WTC11 (cell line): ENCODE data around the gene ELMO3. TPM values are rescaled to one million over a fixed set of nuclear protein-coding genes. Genes with fewer than 3 reads are reported as not detected.

Experiments used
- ATAC-seq: fragments of 200-7000 bp; cut with Tn5 transposase; 2 replicates; pipeline ENCODE4 v1.10.0; 2021; ENCODE audit warnings: mild to moderate bottlenecking, moderate library complexity
- CTCF ChIA-PET: fragments of 300-600 bp; sonication (Branson Sonifier 250); formaldehyde crosslinking; loops from one replicate; lab custom pipeline; 2021; ENCODE audit warnings: antibody characterized with exemption; lab: Charles Lee
- POLR2A ChIA-PET: fragments of 350-600 bp; sonication (Branson Sonifier 250); formaldehyde crosslinking; loops from one replicate; lab custom pipeline; 2021; ENCODE audit warnings: antibody characterized with exemption; lab: Charles Lee
- DNase-seq: peaks from one replicate; pipeline ENCODE4 v3.0.0; 2021; ENCODE audit warnings: low spot score
- H3K27ac Mint-ChIP-seq: 2 replicates; pipeline ENCODE4 v1.8.0; 2021; ENCODE audit warnings: mixed read lengths
- H3K27me3 Mint-ChIP-seq: 2 replicates; pipeline ENCODE4 v1.8.0; 2021; ENCODE audit warnings: low read depth, mild to moderate bottlenecking, moderate library complexity, mixed read lengths
- H3K36me3 Mint-ChIP-seq: 2 replicates; pipeline ENCODE4 v1.8.0; 2021; ENCODE audit warnings: mixed read lengths
- H3K4me1 Mint-ChIP-seq: 2 replicates; pipeline ENCODE4 v1.8.0; 2022; ENCODE audit warnings: mixed read lengths
- H3K4me3 Mint-ChIP-seq: 2 replicates; pipeline ENCODE4 v1.8.0; 2021; ENCODE audit warnings: mild to moderate bottlenecking, moderate library complexity, mixed read lengths
- H3K9me3 Mint-ChIP-seq: 2 replicates; pipeline ENCODE4 v1.8.0; 2021; ENCODE audit warnings: mixed read lengths
- GRHL2 ChIP-seq: fragments of 250-450 bp; sonication (Bioruptor Pico); IDR thresholded peaks from 2 replicates; pipeline ENCODE4 v1.8.0; 2022; ENCODE audit warnings: mild to moderate bottlenecking, moderate library complexity; ENCODE audit not compliant: insufficient replicate concordance, severe bottlenecking
- IRF2 ChIP-seq: sonication (generic); formaldehyde crosslinking; IDR thresholded peaks from 2 replicates; pipeline ENCODE4 v1.8.0; 2022; ENCODE audit warnings: low read depth, missing genetic modification reagents, borderline replicate concordance
- MXD4 ChIP-seq: fragments of 250-450 bp; sonication (Bioruptor Pico); IDR thresholded peaks from 2 replicates; pipeline ENCODE4 v1.8.0; 2021; ENCODE audit warnings: mild to moderate bottlenecking, moderate library complexity, borderline replicate concordance
- NFATC4 ChIP-seq: fragments of 250-450 bp; sonication (Bioruptor Pico); IDR thresholded peaks from 2 replicates; pipeline ENCODE4 v1.9.0; 2021; ENCODE audit warnings: mild to moderate bottlenecking
- NR1H2 ChIP-seq: sonication (generic); formaldehyde crosslinking; IDR thresholded peaks from 2 replicates; pipeline ENCODE4 v1.9.0; 2021; ENCODE audit warnings: mild to moderate bottlenecking, moderate library complexity, missing genetic modification reagents
- SOX15 ChIP-seq: fragments of 250-450 bp; sonication (Bioruptor Pico); IDR thresholded peaks from 2 replicates; pipeline ENCODE4 v1.9.0; 2021; ENCODE audit warnings: mild to moderate bottlenecking
- ZNF121 ChIP-seq: sonication (generic); formaldehyde crosslinking; IDR thresholded peaks from 2 replicates; pipeline ENCODE4 v1.8.0; 2023; ENCODE audit warnings: missing genetic modification reagents
- ZNF317 ChIP-seq: sonication (generic); formaldehyde crosslinking; IDR thresholded peaks from 2 replicates; pipeline ENCODE4 v1.8.1; 2023; ENCODE audit warnings: low read depth, mild to moderate bottlenecking, moderate library complexity, missing genetic modification reagents, borderline replicate concordance
- ZNF423 ChIP-seq: fragments of 250-450 bp; sonication (Bioruptor Pico); IDR thresholded peaks from 2 replicates; pipeline ENCODE4 v2.1.2; 2022; ENCODE audit warnings: mild to moderate bottlenecking, moderate library complexity
- ZNF671 ChIP-seq: fragments of 250-450 bp; sonication (Bioruptor Pico); IDR thresholded peaks from 2 replicates; pipeline ENCODE4 v1.8.0; 2021; ENCODE audit warnings: mild to moderate bottlenecking
- total RNA-seq: library from RNA; stranded (reverse); gene quantifications from 3 replicates; pipeline ENCODE4 v1.2.3, GENCODE V29; 2021
- TF ChIP-seq, protein P1 (sequence below): sonication (generic); formaldehyde crosslinking; IDR thresholded peaks from 2 replicates; pipeline ENCODE4 v1.8.1; 2023; ENCODE audit warnings: mild to moderate bottlenecking, missing genetic modification reagents, moderate library complexity
- TF ChIP-seq, protein P2 (sequence below): fragments of 200-600 bp; IDR thresholded peaks from 2 replicates; pipeline ENCODE4 v1.8.0; 2022; ENCODE audit warnings: antibody characterized with exemption
- TF ChIP-seq, protein P3 (sequence below): sonication (generic); formaldehyde crosslinking; IDR thresholded peaks from 2 replicates; pipeline ENCODE4 v1.8.0; 2022; ENCODE audit warnings: missing genetic modification reagents
- TF ChIP-seq, protein P4 (sequence below): sonication (generic); formaldehyde crosslinking; IDR thresholded peaks from 2 replicates; pipeline ENCODE4 v1.8.0; 2022; ENCODE audit warnings: mild to moderate bottlenecking, missing genetic modification reagents
- TF ChIP-seq, protein P5 (sequence below): sonication (generic); formaldehyde crosslinking; IDR thresholded peaks from 2 replicates; pipeline ENCODE4 v1.8.1; 2023; ENCODE audit warnings: mild to moderate bottlenecking, missing genetic modification reagents
- TF ChIP-seq, protein P6 (sequence below): sonication (generic); formaldehyde crosslinking; IDR thresholded peaks from 2 replicates; pipeline ENCODE4 v1.8.1; 2022; ENCODE audit warnings: mild to moderate bottlenecking, missing genetic modification reagents, moderate library complexity, borderline replicate concordance

ELMO3 gene
- total RNA-seq, 1 experiment from 2014 or later, result 13.6 TPM

DNA sequence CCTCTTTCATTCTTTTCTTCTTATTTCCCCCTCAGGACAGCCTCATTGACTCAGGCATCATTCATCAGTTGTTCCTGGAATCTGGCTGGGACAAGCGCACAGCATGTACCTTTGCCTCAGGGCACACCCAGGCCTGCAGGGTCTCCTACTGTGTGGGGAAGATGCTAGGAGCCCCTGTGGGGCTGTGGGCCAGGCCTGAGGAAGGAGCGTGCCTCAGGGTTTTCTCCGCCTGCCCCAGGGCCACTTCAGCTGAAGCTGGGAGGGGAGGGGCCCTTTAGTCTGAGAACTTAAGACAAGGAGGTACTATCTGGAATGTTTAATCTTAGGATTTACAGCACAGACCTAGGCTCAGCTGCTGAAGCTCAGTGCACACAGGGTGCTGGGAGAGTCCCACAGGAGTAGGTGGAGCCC is 7.9 kb downstream of the ELMO3 start (continued):
- TF ChIP-seq GRHL2 (CRISPR knock-in tag) (no peak), ZNF423 (CRISPR knock-in tag) (no peak), SOX15 (CRISPR knock-in tag) (no peak), NFATC4 (CRISPR knock-in tag) (no peak)
- TF ChIP-seq, protein P1, sequence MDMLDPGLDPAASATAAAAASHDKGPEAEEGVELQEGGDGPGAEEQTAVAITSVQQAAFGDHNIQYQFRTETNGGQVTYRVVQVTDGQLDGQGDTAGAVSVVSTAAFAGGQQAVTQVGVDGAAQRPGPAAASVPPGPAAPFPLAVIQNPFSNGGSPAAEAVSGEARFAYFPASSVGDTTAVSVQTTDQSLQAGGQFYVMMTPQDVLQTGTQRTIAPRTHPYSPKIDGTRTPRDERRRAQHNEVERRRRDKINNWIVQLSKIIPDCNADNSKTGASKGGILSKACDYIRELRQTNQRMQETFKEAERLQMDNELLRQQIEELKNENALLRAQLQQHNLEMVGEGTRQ (CRISPR knock-in tag), result no peak

DNA sequence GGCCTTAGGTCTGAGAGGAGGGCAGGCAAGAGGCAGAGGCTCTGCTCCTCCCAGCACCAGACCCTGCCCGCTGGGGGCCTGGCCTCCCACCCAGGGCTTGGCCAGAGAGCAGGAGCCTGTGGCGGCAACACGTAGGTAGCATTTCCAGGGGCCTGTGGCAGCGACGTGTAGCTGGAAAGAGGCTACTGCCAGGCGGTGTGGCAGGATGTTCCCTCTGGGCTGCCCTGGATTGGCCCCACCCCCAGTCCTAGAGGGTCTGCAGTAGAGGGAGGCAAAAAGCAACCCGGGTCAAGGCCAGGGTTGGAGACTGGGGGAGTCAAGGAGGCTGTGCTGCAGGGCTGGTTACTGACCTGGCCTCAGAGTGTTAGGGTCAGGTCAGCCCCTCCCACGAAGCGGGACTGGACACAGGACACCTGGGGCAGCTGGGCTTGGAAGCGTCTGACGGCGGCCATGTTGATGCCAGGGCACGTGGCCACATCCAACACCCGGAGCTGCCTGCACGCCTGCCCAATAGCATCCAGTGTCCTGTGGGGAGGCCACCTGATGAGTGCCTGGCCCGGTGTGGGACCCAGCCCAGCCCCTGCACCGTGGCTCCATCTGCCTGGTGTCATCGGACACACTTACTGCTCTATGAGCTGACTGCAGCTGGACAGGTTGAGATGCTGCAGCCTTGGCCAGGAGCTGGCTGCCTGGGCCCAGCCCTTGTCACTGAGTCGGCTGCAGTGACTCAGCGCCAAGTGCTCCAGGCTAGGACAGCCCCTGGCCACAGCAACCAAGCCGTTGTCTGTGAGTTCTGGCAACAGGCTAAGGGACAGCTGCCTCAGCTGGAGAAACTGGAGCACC is 8.5 kb downstream of the ELMO3 start:
- 0 out of 2 replicates have a peak, but pooled peaks have one; percentile 13 for TF ChIP-seq ZNF121 (CRISPR knock-in tag)
- TF ChIP-seq, protein P2, sequence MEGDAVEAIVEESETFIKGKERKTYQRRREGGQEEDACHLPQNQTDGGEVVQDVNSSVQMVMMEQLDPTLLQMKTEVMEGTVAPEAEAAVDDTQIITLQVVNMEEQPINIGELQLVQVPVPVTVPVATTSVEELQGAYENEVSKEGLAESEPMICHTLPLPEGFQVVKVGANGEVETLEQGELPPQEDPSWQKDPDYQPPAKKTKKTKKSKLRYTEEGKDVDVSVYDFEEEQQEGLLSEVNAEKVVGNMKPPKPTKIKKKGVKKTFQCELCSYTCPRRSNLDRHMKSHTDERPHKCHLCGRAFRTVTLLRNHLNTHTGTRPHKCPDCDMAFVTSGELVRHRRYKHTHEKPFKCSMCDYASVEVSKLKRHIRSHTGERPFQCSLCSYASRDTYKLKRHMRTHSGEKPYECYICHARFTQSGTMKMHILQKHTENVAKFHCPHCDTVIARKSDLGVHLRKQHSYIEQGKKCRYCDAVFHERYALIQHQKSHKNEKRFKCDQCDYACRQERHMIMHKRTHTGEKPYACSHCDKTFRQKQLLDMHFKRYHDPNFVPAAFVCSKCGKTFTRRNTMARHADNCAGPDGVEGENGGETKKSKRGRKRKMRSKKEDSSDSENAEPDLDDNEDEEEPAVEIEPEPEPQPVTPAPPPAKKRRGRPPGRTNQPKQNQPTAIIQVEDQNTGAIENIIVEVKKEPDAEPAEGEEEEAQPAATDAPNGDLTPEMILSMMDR, result no peak
- H3K4me1 Mint-ChIP-seq, result no peaks in the 10 kb centered on the region
- H3K36me3 Mint-ChIP-seq, result no peaks in the 10 kb centered on the region
- H3K9me3 Mint-ChIP-seq, result no peaks in the 10 kb centered on the region
- peaks cover 5% of the 10 kb centered on the region for H3K27me3 Mint-ChIP-seq
- DNase-seq, result no peak
- peak; percentile 28 for ATAC-seq
- POLR2A ChIA-PET, result interaction anchor here (0.6 to 1.7 kb wide), 3 partner anchors 9 to 19 kb away, joined by 3 to 8 read pairs (median 7); partner anchors contain the start of genes ELMO3 and TMEM208
- no peak overlapping the region for H3K27ac Mint-ChIP-seq
- H3K4me3 Mint-ChIP-seq, result no peak overlapping the region
- CTCF ChIA-PET, result interaction anchor here (1.7 to 9.1 kb wide), 2 partner anchors 9 to 247 kb away, joined by 4 to 65 read pairs; partner anchors contain the start of genes CES3 and ELMO3

DNA sequence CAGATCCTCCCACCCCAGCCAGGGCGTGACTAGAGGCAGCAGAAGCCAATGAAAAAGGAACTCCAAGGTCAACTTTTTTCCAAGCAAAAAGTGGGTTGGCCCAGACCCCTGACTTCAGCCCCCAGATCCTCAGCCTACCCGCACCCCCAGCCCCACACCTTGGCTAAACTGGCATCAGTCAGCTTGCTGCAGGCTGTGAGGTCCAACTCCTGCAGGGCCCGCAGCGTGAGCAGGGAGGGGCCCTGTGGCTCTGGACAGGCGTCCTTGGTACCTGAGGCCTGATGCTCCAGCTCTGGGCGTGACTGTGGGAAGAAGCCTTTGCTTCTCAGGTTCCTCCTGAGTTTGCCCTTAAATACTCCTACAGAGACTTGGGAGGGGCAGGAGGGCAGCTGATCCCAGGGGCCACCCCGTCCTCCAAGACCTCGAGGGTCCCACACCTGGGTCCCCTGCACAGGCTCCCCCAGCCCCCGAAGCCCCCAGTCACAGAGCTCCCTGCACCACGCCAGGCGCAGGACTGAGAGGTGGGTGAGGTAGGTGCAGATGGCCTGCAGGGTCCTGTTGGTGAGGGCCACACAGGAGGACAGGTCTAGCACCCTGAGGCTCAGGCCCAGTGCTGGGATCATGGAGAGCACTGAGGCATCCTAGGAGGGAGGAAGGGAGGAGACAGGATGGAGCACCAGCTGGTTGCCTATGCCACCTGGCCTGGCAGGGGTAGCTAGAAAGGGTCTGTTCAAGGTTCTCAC is 9.4 kb downstream of the ELMO3 start:
- Mint-ChIP-seq H3K27me3 (peaks cover 5% of the 10 kb centered on the region), H3K4me3 (no peak overlapping the region), H3K27ac (no peak overlapping the region), H3K4me1 (no peaks in the 10 kb centered on the region), H3K9me3 (no peaks in the 10 kb centered on the region), H3K36me3 (no peaks in the 10 kb centered on the region)
- CTCF ChIA-PET, result interaction anchor here (0.6 to 9.1 kb wide), 5 partner anchors 9 to 247 kb away, joined by 3 to 65 read pairs (median 6); partner anchors contain the start of genes CES3 and ELMO3
- DNase-seq (no peak), ATAC-seq (no peak)
- POLR2A ChIA-PET, result interaction anchor here (0.6 to 2.1 kb wide), 3 partner anchors 10 to 38 kb away, joined by 7 to 8 read pairs (median 7); partner anchors contain the start of genes FHOD1 and TMEM208
- TF ChIP-seq MXD4 (CRISPR knock-in tag), result no peak
- TF ChIP-seq, protein P3, sequence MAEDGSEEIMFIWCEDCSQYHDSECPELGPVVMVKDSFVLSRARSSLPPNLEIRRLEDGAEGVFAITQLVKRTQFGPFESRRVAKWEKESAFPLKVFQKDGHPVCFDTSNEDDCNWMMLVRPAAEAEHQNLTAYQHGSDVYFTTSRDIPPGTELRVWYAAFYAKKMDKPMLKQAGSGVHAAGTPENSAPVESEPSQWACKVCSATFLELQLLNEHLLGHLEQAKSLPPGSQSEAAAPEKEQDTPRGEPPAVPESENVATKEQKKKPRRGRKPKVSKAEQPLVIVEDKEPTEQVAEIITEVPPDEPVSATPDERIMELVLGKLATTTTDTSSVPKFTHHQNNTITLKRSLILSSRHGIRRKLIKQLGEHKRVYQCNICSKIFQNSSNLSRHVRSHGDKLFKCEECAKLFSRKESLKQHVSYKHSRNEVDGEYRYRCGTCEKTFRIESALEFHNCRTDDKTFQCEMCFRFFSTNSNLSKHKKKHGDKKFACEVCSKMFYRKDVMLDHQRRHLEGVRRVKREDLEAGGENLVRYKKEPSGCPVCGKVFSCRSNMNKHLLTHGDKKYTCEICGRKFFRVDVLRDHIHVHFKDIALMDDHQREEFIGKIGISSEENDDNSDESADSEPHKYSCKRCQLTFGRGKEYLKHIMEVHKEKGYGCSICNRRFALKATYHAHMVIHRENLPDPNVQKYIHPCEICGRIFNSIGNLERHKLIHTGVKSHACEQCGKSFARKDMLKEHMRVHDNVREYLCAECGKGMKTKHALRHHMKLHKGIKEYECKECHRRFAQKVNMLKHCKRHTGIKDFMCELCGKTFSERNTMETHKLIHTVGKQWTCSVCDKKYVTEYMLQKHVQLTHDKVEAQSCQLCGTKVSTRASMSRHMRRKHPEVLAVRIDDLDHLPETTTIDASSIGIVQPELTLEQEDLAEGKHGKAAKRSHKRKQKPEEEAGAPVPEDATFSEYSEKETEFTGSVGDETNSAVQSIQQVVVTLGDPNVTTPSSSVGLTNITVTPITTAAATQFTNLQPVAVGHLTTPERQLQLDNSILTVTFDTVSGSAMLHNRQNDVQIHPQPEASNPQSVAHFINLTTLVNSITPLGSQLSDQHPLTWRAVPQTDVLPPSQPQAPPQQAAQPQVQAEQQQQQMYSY (CRISPR knock-in tag), result no peak
- TF ChIP-seq, protein P4, sequence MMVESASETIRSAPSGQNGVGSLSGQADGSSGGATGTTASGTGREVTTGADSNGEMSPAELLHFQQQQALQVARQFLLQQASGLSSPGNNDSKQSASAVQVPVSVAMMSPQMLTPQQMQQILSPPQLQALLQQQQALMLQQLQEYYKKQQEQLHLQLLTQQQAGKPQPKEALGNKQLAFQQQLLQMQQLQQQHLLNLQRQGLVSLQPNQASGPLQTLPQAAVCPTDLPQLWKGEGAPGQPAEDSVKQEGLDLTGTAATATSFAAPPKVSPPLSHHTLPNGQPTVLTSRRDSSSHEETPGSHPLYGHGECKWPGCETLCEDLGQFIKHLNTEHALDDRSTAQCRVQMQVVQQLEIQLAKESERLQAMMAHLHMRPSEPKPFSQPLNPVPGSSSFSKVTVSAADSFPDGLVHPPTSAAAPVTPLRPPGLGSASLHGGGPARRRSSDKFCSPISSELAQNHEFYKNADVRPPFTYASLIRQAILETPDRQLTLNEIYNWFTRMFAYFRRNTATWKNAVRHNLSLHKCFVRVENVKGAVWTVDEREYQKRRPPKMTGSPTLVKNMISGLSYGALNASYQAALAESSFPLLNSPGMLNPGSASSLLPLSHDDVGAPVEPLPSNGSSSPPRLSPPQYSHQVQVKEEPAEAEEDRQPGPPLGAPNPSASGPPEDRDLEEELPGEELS, result no peak
- TF ChIP-seq, protein P1 (CRISPR knock-in tag), result no peak
- no peak for TF ChIP-seq ZNF317
- TF ChIP-seq, protein P5, sequence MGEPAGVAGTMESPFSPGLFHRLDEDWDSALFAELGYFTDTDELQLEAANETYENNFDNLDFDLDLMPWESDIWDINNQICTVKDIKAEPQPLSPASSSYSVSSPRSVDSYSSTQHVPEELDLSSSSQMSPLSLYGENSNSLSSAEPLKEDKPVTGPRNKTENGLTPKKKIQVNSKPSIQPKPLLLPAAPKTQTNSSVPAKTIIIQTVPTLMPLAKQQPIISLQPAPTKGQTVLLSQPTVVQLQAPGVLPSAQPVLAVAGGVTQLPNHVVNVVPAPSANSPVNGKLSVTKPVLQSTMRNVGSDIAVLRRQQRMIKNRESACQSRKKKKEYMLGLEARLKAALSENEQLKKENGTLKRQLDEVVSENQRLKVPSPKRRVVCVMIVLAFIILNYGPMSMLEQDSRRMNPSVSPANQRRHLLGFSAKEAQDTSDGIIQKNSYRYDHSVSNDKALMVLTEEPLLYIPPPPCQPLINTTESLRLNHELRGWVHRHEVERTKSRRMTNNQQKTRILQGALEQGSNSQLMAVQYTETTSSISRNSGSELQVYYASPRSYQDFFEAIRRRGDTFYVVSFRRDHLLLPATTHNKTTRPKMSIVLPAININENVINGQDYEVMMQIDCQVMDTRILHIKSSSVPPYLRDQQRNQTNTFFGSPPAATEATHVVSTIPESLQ (CRISPR knock-in tag), result no peak
- no peak for TF ChIP-seq ZNF121 (CRISPR knock-in tag)
- TF ChIP-seq, protein P6, sequence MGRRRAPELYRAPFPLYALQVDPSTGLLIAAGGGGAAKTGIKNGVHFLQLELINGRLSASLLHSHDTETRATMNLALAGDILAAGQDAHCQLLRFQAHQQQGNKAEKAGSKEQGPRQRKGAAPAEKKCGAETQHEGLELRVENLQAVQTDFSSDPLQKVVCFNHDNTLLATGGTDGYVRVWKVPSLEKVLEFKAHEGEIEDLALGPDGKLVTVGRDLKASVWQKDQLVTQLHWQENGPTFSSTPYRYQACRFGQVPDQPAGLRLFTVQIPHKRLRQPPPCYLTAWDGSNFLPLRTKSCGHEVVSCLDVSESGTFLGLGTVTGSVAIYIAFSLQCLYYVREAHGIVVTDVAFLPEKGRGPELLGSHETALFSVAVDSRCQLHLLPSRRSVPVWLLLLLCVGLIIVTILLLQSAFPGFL, result no peak
- TF ChIP-seq IRF2, result no peak
- no peak for TF ChIP-seq NR1H2 (CRISPR knock-in tag)
- TF ChIP-seq NFATC4 (CRISPR knock-in tag), result no peak
- TF ChIP-seq ZNF671 (CRISPR knock-in tag), result no peak
